H9 (cell line): ENCODE results near the gene DNAJC8. TPM values are rescaled to one million over a fixed set of nuclear protein-coding genes. Genes with fewer than 3 reads are reported as not detected.

ENCODE experiments used
- DNase-seq: peaks from one replicate; pipeline ENCODE4 v3.0.0-alpha.2; 2017
- H2AFZ ChIP-seq: one replicate; pipeline ENCODE4 v1.6.1; 2013; ENCODE audit warnings: mild to moderate bottlenecking, low read length, control low read depth, moderate library complexity
- H2AK5ac ChIP-seq: 2 replicates; pipeline ENCODE4 v1.6.1; 2013; ENCODE audit warnings: low read length, control low read depth, mixed read lengths; ENCODE audit not compliant: insufficient read length
- H2BK120ac ChIP-seq: one replicate; pipeline ENCODE4 v1.6.1; 2013; ENCODE audit warnings: low read depth, mild to moderate bottlenecking, low read length, control low read depth, inconsistent platforms; ENCODE audit not compliant: poor library complexity, severe bottlenecking
- H2BK12ac ChIP-seq: 2 replicates; pipeline ENCODE4 v1.6.1; 2013; ENCODE audit warnings: low read length, control low read depth, mixed read lengths, low read depth; ENCODE audit not compliant: insufficient read length
- H2BK15ac ChIP-seq: 2 replicates; pipeline ENCODE4 v1.6.1; 2013; ENCODE audit warnings: low read depth, low read length, control low read depth
- H2BK20ac ChIP-seq: one replicate; pipeline ENCODE4 v1.6.1; 2013; ENCODE audit warnings: low read depth, mild to moderate bottlenecking, low read length, control low read depth, inconsistent platforms; ENCODE audit not compliant: poor library complexity, severe bottlenecking
- H2BK5ac ChIP-seq: 2 replicates; pipeline ENCODE4 v1.6.1; 2013; ENCODE audit warnings: low read length, control low read depth, mixed read lengths; ENCODE audit not compliant: insufficient read length
- H3K14ac ChIP-seq: 2 replicates; pipeline ENCODE4 v1.6.1; 2013; ENCODE audit warnings: low read length, control low read depth; ENCODE audit not compliant: insufficient read depth
- H3K18ac ChIP-seq: 2 replicates; pipeline ENCODE4 v1.6.1; 2013; ENCODE audit warnings: low read depth, mild to moderate bottlenecking, mixed read lengths, low read length, control low read depth; ENCODE audit not compliant: insufficient read length
- H3K23ac ChIP-seq: 2 replicates; pipeline ENCODE4 v1.6.1; 2013; ENCODE audit warnings: low read length, control low read depth, mixed read lengths, low read depth; ENCODE audit not compliant: insufficient read length
- H3K23me2 ChIP-seq: 2 replicates; pipeline ENCODE4 v1.6.1; 2013; ENCODE audit warnings: low read depth, mild to moderate bottlenecking, mixed read lengths, low read length, control low read depth; ENCODE audit not compliant: insufficient read length, poor library complexity, severe bottlenecking
- H3K27ac ChIP-seq: 2 replicates; pipeline ENCODE4 v1.5.1; 2013; ENCODE audit warnings: low read length, control low read depth, mixed read lengths, low read depth; ENCODE audit not compliant: insufficient read length
- H3K27me3 ChIP-seq: 2 replicates; pipeline ENCODE4 v1.6.1; 2013; ENCODE audit warnings: low read length, control low read depth, inconsistent platforms; ENCODE audit not compliant: insufficient read depth
- H3K4ac ChIP-seq: 2 replicates; pipeline ENCODE4 v1.6.1; 2013; ENCODE audit warnings: low read depth, mild to moderate bottlenecking, control low read depth, inconsistent platforms, low read length, moderate library complexity
- H3K4me1 ChIP-seq: 2 replicates; pipeline ENCODE4 v1.6.1; 2013; ENCODE audit warnings: low read length, control low read depth, inconsistent platforms; ENCODE audit not compliant: insufficient read depth
- H3K4me2 ChIP-seq: 2 replicates; pipeline ENCODE4 v1.6.1; 2013; ENCODE audit warnings: low read length, control low read depth, mixed read lengths; ENCODE audit not compliant: insufficient read length, insufficient read depth
- H3K56ac ChIP-seq: 2 replicates; pipeline ENCODE4 v1.6.1; 2013; ENCODE audit warnings: low read depth, mild to moderate bottlenecking, mixed read lengths, low read length, control low read depth; ENCODE audit not compliant: insufficient read length
- H3K79me1 ChIP-seq: 2 replicates; pipeline ENCODE4 v1.6.1; 2013; ENCODE audit warnings: low read depth, mild to moderate bottlenecking, moderate library complexity, low read length, control low read depth, inconsistent platforms; ENCODE audit not compliant: insufficient read depth, poor library complexity, severe bottlenecking
- H3K79me2 ChIP-seq: 2 replicates; pipeline ENCODE4 v1.6.1; 2013; ENCODE audit warnings: low read length, control low read depth, inconsistent platforms; ENCODE audit not compliant: insufficient read depth
- H3K9ac ChIP-seq: 2 replicates; pipeline ENCODE4 v1.6.1; 2013; ENCODE audit warnings: low read length, control low read depth, mixed read lengths; ENCODE audit not compliant: insufficient read length; ENCODE audit errors: extremely low read depth
- H3K9me3 ChIP-seq: one replicate; pipeline ENCODE4 v1.6.1; 2013; ENCODE audit warnings: low read depth, low read length, inconsistent platforms; ENCODE audit not compliant: control insufficient read depth
- H3T11ph ChIP-seq: one replicate; pipeline ENCODE4 v1.6.1; 2013; ENCODE audit warnings: mild to moderate bottlenecking, low read length, control low read depth, inconsistent platforms
- H4K20me1 ChIP-seq: one replicate; pipeline ENCODE4 v1.6.1; 2013; ENCODE audit not compliant: control insufficient read depth, insufficient read length, insufficient read depth
- H4K5ac ChIP-seq: 2 replicates; pipeline ENCODE4 v1.6.1; 2013; ENCODE audit warnings: low read depth, mild to moderate bottlenecking, mixed read lengths, low read length, control low read depth; ENCODE audit not compliant: insufficient read length
- H4K8ac ChIP-seq: replicated peaks from 2 replicates; pipeline ENCODE4 v1.6.1; 2013; ENCODE audit warnings: low read length, control low read depth, mixed read lengths, low read depth; ENCODE audit not compliant: insufficient read length
- H4K91ac ChIP-seq: 2 replicates; pipeline ENCODE4 v1.6.1; 2013; ENCODE audit warnings: low read depth, mild to moderate bottlenecking, moderate library complexity, mixed read lengths, low read length, control low read depth; ENCODE audit not compliant: insufficient read length
- H3K27ac Mint-ChIP-seq, 3 experiments: 2 replicates in 2 of 3; 3 replicates in 1 of 3; pipeline ENCODE4 v1.8.0; 2020 to 2021; ENCODE audit warnings: mixed read lengths in 3 of 3, mild to moderate bottlenecking in 1 of 3, moderate library complexity in 1 of 3
- H3K27me3 Mint-ChIP-seq: 2 replicates; pipeline ENCODE4 v1.8.0; 2021; ENCODE audit warnings: low read depth, mild to moderate bottlenecking, moderate library complexity, mixed read lengths
- H3K36me3 Mint-ChIP-seq, 3 experiments: 2 replicates in 2 of 3; 3 replicates in 1 of 3; pipeline ENCODE4 v1.8.0; 2020 to 2021; ENCODE audit warnings: low read depth in 3 of 3, mixed read lengths in 3 of 3; ENCODE audit not compliant: insufficient read depth in 1 of 3
- H3K4me1 Mint-ChIP-seq, 2 experiments: 2 replicates each; pipeline ENCODE4 v1.8.0; 2020; ENCODE audit warnings: mixed read lengths in 2 of 2
- H3K4me3 Mint-ChIP-seq, 2 experiments: 2 replicates in 1 of 2; 3 replicates in 1 of 2; pipeline ENCODE4 v1.8.0; 2020 to 2021; ENCODE audit warnings: mild to moderate bottlenecking in 2 of 2, mixed read lengths in 2 of 2, moderate library complexity in 1 of 2
- H3K9me3 Mint-ChIP-seq, 2 experiments: 2 replicates in 1 of 2; 3 replicates in 1 of 2; pipeline ENCODE4 v1.8.0; 2020; ENCODE audit warnings: mild to moderate bottlenecking in 2 of 2, mixed read lengths in 2 of 2, moderate library complexity in 1 of 2
- WGBS: extraction: QIAGEN DNeasy Blood & Tissue Kit; methylation state at CpG from one replicate; pipeline ENCODE4 v1.1.7; 2013; ENCODE audit warnings: missing lambda C conversion rate, low lambda C conversion rate, mixed read lengths; ENCODE audit not compliant: insufficient read length; ENCODE audit errors: extremely low coverage; 5-methylcytosine and 5-hydroxymethylcytosine counted together
- total RNA-seq: library from RNA; stranded (reverse); gene quantifications from 2 replicates; pipeline ENCODE4 v1.2.1, GENCODE V29; 2021
- TF ChIP-seq, protein P1 (sequence below): fragments of 200-600 bp; sonication (generic); conservative IDR thresholded peaks from 3 replicates; pipeline ENCODE4 v1.8.0; 2021; ENCODE audit warnings: antibody characterized with exemption, mild to moderate bottlenecking

Gene DNAJC8
- total RNA-seq, 1 experiment from 2014 or later, result 132 TPM

- no peak overlapping the region for H3K4me2 ChIP-seq
- H4K5ac ChIP-seq, result no peak overlapping the region
- H3K36me3 Mint-ChIP-seq, result peaks cover 17 to 41% (median 28%) of the 10 kb centered on the region in 3 experiments; a peak in 6 of 7 replicates
Observed at GRCh38 chr1:28197682-28198415, 35.0 kb downstream of the DNAJC8 start.

More at GRCh38 chr1:28197682-28198415, 35.0 kb downstream of the DNAJC8 start:
- H4K8ac ChIP-seq, result no peak overlapping the region
- H3K27me3 Mint-ChIP-seq, result peaks cover 1% of the 10 kb centered on the region; the same call in 1 of the 2 replicates
- no peak overlapping the region for H3K4ac ChIP-seq
- no peak overlapping the region for H3K23ac ChIP-seq
- no peaks in the 10 kb centered on the region for H3K27me3 ChIP-seq
- no peaks in the 10 kb centered on the region for H3K23me2 ChIP-seq
- no CpG with 5 or more reads among the region's 12 CpGs for WGBS
- no peak overlapping the region for H3K14ac ChIP-seq
- H3K56ac ChIP-seq, result no peak overlapping the region
- H4K91ac ChIP-seq, result no peak overlapping the region
- no peak overlapping the region for H2AK5ac ChIP-seq
- H2BK12ac ChIP-seq, result no peak overlapping the region
- H3K27ac Mint-ChIP-seq, result peak overlapping the region; percentile 29 to 79 (median 75); a peak in 6 of 7 replicates
- no peak overlapping the region for H3K18ac ChIP-seq
- H3K79me1 ChIP-seq, result no peaks in the 10 kb centered on the region
- no peak overlapping the region for H3K4me3 Mint-ChIP-seq
- H3K4me1 ChIP-seq, result peaks cover 7% of the 10 kb centered on the region; the same call in 1 of the 2 replicates
- no peaks in the 10 kb centered on the region for H4K20me1 ChIP-seq
- H3K79me2 ChIP-seq, result no peaks in the 10 kb centered on the region
- H3T11ph ChIP-seq, result no peak overlapping the region
- DNase-seq, result no peak
- no peak overlapping the region for H2BK120ac ChIP-seq
- H2AFZ ChIP-seq, result no peak overlapping the region
- peaks cover 33 to 36% of the 10 kb centered on the region in 2 experiments for H3K4me1 Mint-ChIP-seq
- H2BK5ac ChIP-seq, result no peak overlapping the region
- H3K27ac ChIP-seq, result no peak overlapping the region
- H2BK15ac ChIP-seq, result no peak overlapping the region
- TF ChIP-seq, protein P1, sequence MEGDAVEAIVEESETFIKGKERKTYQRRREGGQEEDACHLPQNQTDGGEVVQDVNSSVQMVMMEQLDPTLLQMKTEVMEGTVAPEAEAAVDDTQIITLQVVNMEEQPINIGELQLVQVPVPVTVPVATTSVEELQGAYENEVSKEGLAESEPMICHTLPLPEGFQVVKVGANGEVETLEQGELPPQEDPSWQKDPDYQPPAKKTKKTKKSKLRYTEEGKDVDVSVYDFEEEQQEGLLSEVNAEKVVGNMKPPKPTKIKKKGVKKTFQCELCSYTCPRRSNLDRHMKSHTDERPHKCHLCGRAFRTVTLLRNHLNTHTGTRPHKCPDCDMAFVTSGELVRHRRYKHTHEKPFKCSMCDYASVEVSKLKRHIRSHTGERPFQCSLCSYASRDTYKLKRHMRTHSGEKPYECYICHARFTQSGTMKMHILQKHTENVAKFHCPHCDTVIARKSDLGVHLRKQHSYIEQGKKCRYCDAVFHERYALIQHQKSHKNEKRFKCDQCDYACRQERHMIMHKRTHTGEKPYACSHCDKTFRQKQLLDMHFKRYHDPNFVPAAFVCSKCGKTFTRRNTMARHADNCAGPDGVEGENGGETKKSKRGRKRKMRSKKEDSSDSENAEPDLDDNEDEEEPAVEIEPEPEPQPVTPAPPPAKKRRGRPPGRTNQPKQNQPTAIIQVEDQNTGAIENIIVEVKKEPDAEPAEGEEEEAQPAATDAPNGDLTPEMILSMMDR, result no peak
- H3K9me3 ChIP-seq, result no peaks in the 10 kb centered on the region
- no peak overlapping the region for H2BK20ac ChIP-seq
- H3K9me3 Mint-ChIP-seq, result no peaks in the 10 kb centered on the region
- no peak overlapping the region for H3K9ac ChIP-seq
